Astrocyte of the cerebellum (primary cell): ENCODE data around the gene TMEM266.

Experiments used
- DNase-seq: peaks from one replicate; pipeline ENCODE4 v3.0.0-alpha.2; 2011; ENCODE audit warnings: low read depth
- H3K4me3 ChIP-seq: 2 replicates; pipeline ENCODE4 v1.5.1; 2011; ENCODE audit warnings: mild to moderate bottlenecking, low read depth, low read length, moderate library complexity
- CTCF ChIP-seq: IDR thresholded peaks from 2 replicates; pipeline ENCODE4 v1.5.1; 2012; ENCODE audit warnings: low read length, low read depth, moderate library complexity, mild to moderate bottlenecking; ENCODE audit errors: missing control alignments
- in situ Hi-C: cut with HindIII; loops from 2 replicates; pipeline ENCODE4 v1.10.0; 2017; ENCODE audit warnings: low sequenced_read_pairs

TMEM266 gene

GRCh38 chr15:76200641-76201105 lies 140.9 kb downstream of the TMEM266 start:
- DNase-seq = no peak
- in situ Hi-C loops = loop anchor here (25.0 kb wide), 1 partner anchor 637 kb away; no protein-coding TSS in a partner anchor
- no peak overlapping the region for H3K4me3 ChIP-seq
- no peak for TF ChIP-seq CTCF

- in situ Hi-C loops = loop anchor here (25.0 kb wide), 1 partner anchor 636 kb away; no protein-coding TSS in a partner anchor
These were observed 141.9 kb downstream of the TMEM266 start for GRCh38 chr15:76201536-76202255.

GRCh38 chr15:76203346-76204108 lies 143.7 kb downstream of the TMEM266 start:
- no peak for DNase-seq
- TF ChIP-seq CTCF = no peak
- in situ Hi-C loops = loop anchor here (25.0 kb wide), 1 partner anchor 634 kb away; no protein-coding TSS in a partner anchor
- H3K4me3 ChIP-seq = no peak overlapping the region

More at GRCh38 chr15:76201536-76202255, 141.9 kb downstream of the TMEM266 start:
- H3K4me3 ChIP-seq = no peak overlapping the region
- TF ChIP-seq CTCF = no peak
- no peak for DNase-seq

- no peak for TF ChIP-seq CTCF
- in situ Hi-C loops = loop anchor here (25.0 kb wide), 1 partner anchor 633 kb away; no protein-coding TSS in a partner anchor
- no peak for DNase-seq
- no peak overlapping the region for H3K4me3 ChIP-seq
These were observed 144.5 kb downstream of the TMEM266 start for GRCh38 chr15:76204109-76204845.

GRCh38 chr15:76204916-76205460 lies 145.2 kb downstream of the TMEM266 start:
- no peak overlapping the region for H3K4me3 ChIP-seq
- in situ Hi-C loops = loop anchor here (25.0 kb wide), 1 partner anchor 632 kb away; no protein-coding TSS in a partner anchor
- no peak for TF ChIP-seq CTCF
- DNase-seq = no peak
